ENCODE measurements around the gene KIAA1755. TPM values are rescaled to one million over a fixed set of nuclear protein-coding genes. Genes with fewer than 3 reads are reported as not detected.

The KIAA1755 gene
- total RNA-seq, 2 donors from 2014 or later: 0.78 to 0.99 TPM

DNA sequence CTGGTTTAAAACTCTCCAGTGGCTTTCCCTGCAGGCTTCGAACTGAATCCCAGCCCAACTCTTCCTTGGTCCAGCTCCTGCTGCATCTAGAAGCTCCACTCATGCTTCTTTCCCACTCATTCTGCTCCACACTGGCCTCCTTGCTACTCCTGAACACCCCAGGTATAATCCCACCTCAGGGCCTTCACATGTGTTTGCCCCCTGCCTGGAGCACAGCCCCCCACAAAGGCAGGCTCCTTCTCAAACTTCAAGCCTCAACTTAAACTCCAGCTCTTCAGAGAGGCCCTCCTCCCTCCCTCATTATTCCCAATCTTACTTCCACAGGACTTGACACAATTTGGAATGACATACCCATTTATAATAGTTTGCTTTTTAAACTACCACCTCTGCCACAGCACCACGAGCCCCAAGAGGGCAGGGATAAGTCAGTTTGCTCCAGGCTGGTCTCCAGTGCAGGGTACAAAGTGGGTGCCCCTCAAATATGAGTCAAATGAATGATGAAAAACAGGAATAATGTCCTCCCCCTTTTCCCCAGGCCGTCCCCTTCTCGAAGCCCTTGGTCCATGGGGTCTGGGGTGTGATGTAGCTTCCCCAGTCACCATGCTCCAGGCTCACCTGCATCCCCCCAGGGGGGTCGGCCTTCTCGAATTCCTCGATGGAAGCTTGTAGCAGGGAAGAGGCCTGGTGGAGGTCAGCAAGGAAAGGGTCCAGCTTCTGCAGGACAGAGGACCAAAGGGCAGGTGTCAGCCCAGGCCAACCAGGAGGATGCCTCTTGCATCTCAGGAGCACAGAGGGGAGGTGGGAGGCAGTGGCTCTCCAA is 37.4 kb downstream of the KIAA1755 start:
- DNase-seq: no peak

DNA sequence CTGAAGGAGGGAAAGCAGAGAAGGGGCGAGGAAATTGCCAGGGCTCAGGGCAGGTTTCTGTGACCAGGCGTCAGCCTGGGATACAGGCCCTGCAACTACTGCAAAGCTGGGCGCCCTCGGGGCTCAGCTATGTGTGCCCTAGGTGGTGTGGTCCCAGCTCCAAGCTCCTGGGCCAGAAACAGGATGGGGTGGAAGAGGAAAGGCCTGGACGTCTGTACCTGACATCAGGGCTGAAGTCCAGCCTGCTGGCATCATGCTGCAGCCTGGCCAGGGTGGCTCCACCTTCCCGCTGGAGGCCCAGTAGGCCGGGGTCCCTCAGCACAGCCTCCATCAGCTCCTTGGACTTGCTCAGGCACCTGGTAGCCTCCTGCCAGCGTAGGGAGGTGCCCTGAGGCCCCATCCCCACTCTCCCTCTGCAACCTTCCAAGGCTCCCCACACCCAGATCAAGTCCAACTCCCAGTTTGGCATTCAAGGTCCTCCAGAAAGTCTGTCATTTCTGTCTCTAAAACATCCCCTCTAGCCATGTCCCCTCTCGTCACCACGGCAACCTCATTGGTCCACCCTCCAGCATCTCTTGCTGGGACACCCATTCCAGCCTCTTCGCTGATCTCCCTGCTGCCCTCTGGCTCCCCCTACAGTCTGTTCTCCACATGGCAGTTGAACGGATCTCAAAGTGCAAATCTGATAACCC is 38.2 kb downstream of the KIAA1755 start:
- TF ChIP-seq POLR2A (IDR thresholded peaks at IDR 0.05) (no peak), CTCF (IDR thresholded peaks at IDR 0.05) (peak; percentile 37 to 82 (median 68))
- Histone ChIP-seq H3K4me1 (no peaks in the 10 kb centered on the region), H3K9me3 (no peaks in the 10 kb centered on the region), H3K36me3 (replicated peaks in 1 of 2; ENCODE audit: insufficient read depth in 1 of 2, low read depth in 2 of 2) (no peaks in the 10 kb centered on the region), H3K27me3 (no peaks in the 10 kb centered on the region), H3K4me3 (no peak overlapping the region), H3K27ac (no peak overlapping the region)
- intact Hi-C loops (cut with DNase I): no loop called here
- DNase-seq (peak; percentile 51 to 66 (median 60)), ATAC-seq (peak; percentile 41)
- WGBS, 2 donors: 34 to 47% methylated on average over 11 to 12 of the region's 12 CpGs

More for the DNA sequence above, 37.4 kb downstream of the KIAA1755 start:
- ATAC-seq: no peak
- no peaks in the 10 kb centered on the region for H3K4me1 ChIP-seq
- H3K4me3 ChIP-seq: no peak overlapping the region
- no peaks in the 10 kb centered on the region for H3K36me3 ChIP-seq (replicated peaks in 1 of 2; ENCODE audit: insufficient read depth in 1 of 2, low read depth in 2 of 2)
- H3K9me3 ChIP-seq: no peaks in the 10 kb centered on the region
- intact Hi-C loops (cut with DNase I): no loop called here
- no peak for TF ChIP-seq CTCF (IDR thresholded peaks at IDR 0.05)
- TF ChIP-seq POLR2A (IDR thresholded peaks at IDR 0.05): no peak
- WGBS, 2 donors: 45 to 52% methylated on average over 7 of the region's 7 CpGs
- H3K27ac ChIP-seq: no peak overlapping the region
- H3K27me3 ChIP-seq: no peaks in the 10 kb centered on the region

DNA sequence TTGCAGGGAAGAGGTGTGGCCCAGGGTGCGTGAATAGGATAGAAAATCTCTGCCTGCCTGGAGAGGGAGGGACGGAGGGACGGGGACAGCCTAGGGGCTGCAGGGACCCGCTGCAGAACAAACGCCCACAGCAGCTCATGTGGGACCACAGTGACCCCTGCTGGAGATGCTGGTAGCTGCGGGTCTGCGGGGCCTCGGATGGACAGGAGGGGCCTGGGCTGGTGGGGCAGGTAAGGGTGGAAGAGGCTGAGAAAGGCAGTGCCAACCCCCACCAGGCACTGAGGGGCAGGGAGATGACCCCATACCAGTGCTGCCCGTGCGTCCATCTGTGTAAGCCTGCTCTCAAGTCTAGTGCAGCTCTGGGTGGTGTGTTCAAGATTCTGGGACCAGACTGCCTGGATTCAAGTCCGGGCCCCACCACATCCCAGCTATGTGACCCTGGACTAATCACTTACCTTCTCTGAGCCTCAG is 39.4 kb downstream of the KIAA1755 start:
- WGBS, 2 donors: 10 to 16% methylated on average over 6 to 11 of the region's 11 CpGs
- H3K27me3 ChIP-seq: no peaks in the 10 kb centered on the region
- H3K4me1 ChIP-seq: no peaks in the 10 kb centered on the region
- intact Hi-C loops (cut with DNase I): no loop called here
- H3K36me3 ChIP-seq (replicated peaks in 1 of 2; ENCODE audit: insufficient read depth in 1 of 2, low read depth in 2 of 2): no peaks in the 10 kb centered on the region
- H3K27ac ChIP-seq: no peak overlapping the region
- no peak for TF ChIP-seq POLR2A (IDR thresholded peaks at IDR 0.05)
- peak; percentile 65 to 85 (median 73) for TF ChIP-seq CTCF (IDR thresholded peaks at IDR 0.05)
- H3K4me3 ChIP-seq: no peak overlapping the region
- peak; percentile 67 for ATAC-seq
- no peaks in the 10 kb centered on the region for H3K9me3 ChIP-seq
- DNase-seq: peak; percentile 61 to 75 (median 64)

- intact Hi-C loops (cut with DNase I): no loop called here
- Histone ChIP-seq H3K27me3 (no peaks in the 10 kb centered on the region), H3K36me3 (replicated peaks in 1 of 2; ENCODE audit: insufficient read depth in 1 of 2, low read depth in 2 of 2) (no peaks in the 10 kb centered on the region), H3K4me1 (no peaks in the 10 kb centered on the region), H3K9me3 (no peaks in the 10 kb centered on the region), H3K4me3 (no peak overlapping the region), H3K27ac (no peak overlapping the region)
- TF ChIP-seq POLR2A (IDR thresholded peaks at IDR 0.05): no peak
- TF ChIP-seq CTCF (IDR thresholded peaks at IDR 0.05): no peak
- WGBS, 2 donors: 58 to 63% methylated on average over 7 to 11 of the region's 11 CpGs
- DNase-seq (no peak), ATAC-seq (no peak)
Measured at GRCh38 chr20:38220587-38221118, 39.9 kb downstream of the KIAA1755 start.

Measured in body of pancreas (tissue), 4 donors.